AG09309 (cell line): ENCODE measurements around the gene SLC49A3.

Experiments used
- DNase-seq: peaks from one replicate; pipeline ENCODE4 v3.0.0-alpha.2; 2010; ENCODE audit warnings: low read depth
- H3K4me3 ChIP-seq: 2 replicates; pipeline ENCODE4 v1.5.1; 2011; ENCODE audit warnings: mild to moderate bottlenecking, low read depth, low read length, moderate library complexity; ENCODE audit not compliant: control insufficient read depth
- TF ChIP-seq, protein P1 (sequence below): IDR thresholded peaks from 2 replicates; pipeline ENCODE4 v1.5.1; 2011; ENCODE audit warnings: mild to moderate bottlenecking, low read depth, low read length, inconsistent platforms; ENCODE audit not compliant: insufficient read depth, control insufficient read depth; ENCODE audit errors: missing control alignments

The SLC49A3 gene

DNA sequence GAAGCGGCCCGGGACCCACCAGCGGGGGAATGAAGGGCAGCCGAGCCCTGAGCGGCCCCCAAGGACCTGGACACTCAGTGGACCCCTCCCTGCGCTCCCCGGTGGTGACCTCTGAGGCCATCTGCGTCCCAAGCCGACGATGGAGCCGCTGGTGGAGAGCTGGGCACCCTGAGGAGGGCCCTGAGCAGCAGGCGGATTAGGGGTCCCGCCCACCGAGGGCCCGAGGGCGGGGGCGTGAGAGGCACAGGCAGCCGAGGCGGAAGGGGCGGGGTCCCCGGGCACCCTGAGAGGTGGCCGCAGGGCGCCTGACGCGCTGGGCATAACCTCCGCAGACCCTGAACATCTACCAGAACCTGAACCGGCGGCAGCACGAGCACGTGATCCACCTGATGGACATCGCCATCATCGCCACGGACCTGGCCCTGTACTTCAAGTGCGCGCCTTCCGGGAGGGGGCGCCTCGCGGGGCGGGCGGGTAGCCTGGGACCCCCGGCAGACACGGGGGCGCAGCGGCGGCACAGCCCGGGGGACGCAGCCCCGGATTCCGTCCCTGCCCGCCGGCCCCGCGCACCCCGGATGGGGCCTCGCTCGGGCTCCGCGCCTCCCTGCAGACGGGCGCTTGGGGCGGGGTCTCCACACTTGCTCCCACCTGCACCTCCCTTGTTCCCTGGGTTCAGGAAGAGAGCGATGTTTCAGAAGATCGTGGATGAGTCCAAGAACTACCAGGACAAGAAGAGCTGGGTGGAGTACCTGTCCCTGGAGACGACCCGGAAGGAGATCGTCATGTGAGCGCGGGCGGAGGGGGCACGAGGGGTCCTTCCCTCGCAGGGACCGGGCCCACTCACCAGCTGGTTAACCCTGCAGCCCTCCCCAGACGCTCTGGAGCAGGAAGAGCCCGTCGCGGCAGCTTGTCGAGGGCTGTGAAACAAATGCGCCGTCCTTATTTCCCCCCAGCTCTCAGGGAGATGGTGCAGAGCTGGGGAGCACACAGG, 25.2 kb downstream of the SLC49A3 start:
- no peak overlapping the region for H3K4me3 ChIP-seq
- TF ChIP-seq, protein P1, sequence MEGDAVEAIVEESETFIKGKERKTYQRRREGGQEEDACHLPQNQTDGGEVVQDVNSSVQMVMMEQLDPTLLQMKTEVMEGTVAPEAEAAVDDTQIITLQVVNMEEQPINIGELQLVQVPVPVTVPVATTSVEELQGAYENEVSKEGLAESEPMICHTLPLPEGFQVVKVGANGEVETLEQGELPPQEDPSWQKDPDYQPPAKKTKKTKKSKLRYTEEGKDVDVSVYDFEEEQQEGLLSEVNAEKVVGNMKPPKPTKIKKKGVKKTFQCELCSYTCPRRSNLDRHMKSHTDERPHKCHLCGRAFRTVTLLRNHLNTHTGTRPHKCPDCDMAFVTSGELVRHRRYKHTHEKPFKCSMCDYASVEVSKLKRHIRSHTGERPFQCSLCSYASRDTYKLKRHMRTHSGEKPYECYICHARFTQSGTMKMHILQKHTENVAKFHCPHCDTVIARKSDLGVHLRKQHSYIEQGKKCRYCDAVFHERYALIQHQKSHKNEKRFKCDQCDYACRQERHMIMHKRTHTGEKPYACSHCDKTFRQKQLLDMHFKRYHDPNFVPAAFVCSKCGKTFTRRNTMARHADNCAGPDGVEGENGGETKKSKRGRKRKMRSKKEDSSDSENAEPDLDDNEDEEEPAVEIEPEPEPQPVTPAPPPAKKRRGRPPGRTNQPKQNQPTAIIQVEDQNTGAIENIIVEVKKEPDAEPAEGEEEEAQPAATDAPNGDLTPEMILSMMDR, result no peak
- DNase-seq, result no peak

GRCh38 chr4:663046-663437, 25.9 kb downstream of the SLC49A3 start:
- TF ChIP-seq, protein P1, result no peak
- DNase-seq, result no peak
- no peak overlapping the region for H3K4me3 ChIP-seq

DNA sequence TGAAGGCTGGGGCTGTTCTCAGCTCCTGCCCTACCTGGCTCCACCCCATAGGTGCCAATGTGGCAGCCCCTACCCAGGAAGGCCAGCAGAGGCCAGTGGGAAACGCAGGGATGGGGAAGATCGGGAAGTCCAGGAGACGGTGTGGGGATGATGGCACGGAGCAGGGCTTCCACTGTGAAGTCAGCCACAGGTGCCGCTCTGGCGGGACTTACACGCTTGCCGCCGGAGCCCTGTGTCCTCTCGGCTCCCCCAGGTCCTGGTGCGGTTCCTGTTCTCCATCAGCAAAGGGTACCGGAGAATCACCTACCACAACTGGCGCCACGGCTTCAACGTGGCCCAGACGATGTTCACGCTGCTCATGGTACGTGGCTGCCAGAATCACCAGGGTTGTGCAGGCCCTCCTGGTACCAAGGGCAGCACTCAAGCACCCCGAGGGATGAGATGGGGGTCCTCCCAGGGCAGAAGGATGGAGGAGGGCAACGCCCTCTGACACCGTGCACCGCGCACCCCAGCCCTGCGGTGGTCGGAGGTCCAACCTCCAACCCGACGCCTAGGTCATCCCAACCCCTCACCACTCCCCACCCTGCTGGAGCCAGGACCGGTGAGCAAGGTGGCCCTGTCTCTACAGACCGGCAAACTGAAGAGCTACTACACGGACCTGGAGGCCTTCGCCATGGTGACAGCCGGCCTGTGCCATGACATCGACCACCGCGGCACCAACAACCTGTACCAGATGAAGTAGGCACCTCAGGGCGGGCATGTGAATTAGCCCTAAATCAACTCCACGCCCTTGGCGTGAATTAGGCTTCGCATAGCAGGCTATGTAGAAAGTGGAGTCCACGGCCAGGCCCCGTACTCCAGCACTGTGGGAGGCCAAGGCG, 26.8 kb downstream of the SLC49A3 start:
- H3K4me3 ChIP-seq, result no peak overlapping the region
- DNase-seq, result no peak
- TF ChIP-seq, protein P1, result no peak

- TF ChIP-seq, protein P1, result no peak
- H3K4me3 ChIP-seq, result no peak overlapping the region
- no peak for DNase-seq
Measured at GRCh38 chr4:661231-661630, 27.7 kb downstream of the SLC49A3 start.

DNA sequence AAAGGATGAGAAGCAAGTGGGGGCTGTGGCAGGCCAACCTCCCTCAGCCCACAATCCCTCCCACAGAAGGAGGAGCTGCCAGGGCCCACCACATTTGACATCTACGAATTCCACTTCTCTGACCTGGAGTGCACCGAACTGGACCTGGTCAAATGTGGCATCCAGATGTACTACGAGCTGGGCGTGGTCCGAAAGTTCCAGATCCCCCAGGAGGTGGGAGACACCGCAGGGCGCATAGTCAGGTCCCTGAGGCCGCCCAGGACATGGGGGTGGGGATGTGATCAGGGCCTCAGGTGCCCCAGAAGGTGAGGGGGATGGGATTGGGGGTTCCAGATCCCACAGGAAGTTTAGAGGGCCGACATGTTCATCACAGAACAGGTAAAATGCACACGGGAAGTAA, 28.6 kb downstream of the SLC49A3 start:
- H3K4me3 ChIP-seq, result no peak overlapping the region
- TF ChIP-seq, protein P1, result no peak
- DNase-seq, result no peak

- DNase-seq, result no peak
- TF ChIP-seq, protein P1, result no peak
- H3K4me3 ChIP-seq, result no peak overlapping the region
Measured at GRCh38 chr4:659851-660250, 29.1 kb downstream of the SLC49A3 start.
